Psoas muscle (tissue), 8 donors: Measurements from ENCODE around the gene SEC14L6. TPM values are rescaled to one million over a fixed set of nuclear protein-coding genes. Genes with fewer than 3 reads are reported as not detected.
"Not testable (repeated sequence)": the region's sequence is repeated elsewhere in the genome, so short reads cannot be mapped to it uniquely, and the experiment has no call there.

Source experiments
- ATAC-seq, 4 donors: fragments of 200-7000 bp; cut with Tn5 transposase; one replicate each; pipeline ENCODE4 v1.9.1; 2020; ENCODE audit warnings: moderate library complexity in 3 of 4, mild to moderate bottlenecking in 2 of 4
- DNase-seq, 2 donors: peaks; one replicate each; pipeline ENCODE4 v3.0.0-alpha.2; 2020
- H3K27ac ChIP-seq: fragments of 200-600 bp; one replicate; pipeline ENCODE4 v1.8.0; 2022
- H3K27me3 ChIP-seq, 3 donors: fragments of 200-600 bp in 1 of 3; one replicate each; pipeline versions ENCODE4 v1.6.1 to v1.8.0; 2013 to 2022; ENCODE audit warnings: low read length in 2 of 3, mild to moderate bottlenecking in 2 of 3, moderate library complexity in 1 of 3; ENCODE audit not compliant: insufficient read depth in 3 of 3
- H3K36me3 ChIP-seq, 2 donors: fragments of 200-600 bp in 1 of 2; one replicate each; pipeline versions ENCODE4 v1.6.1 to v1.8.0; 2013 to 2022; ENCODE audit warnings: low read depth in 1 of 2, mild to moderate bottlenecking in 1 of 2, moderate library complexity in 1 of 2; ENCODE audit not compliant: insufficient read depth in 1 of 2
- H3K4me1 ChIP-seq: fragments of 200-600 bp; one replicate; pipeline ENCODE4 v1.8.0; 2022
- H3K4me3 ChIP-seq: fragments of 200-600 bp; one replicate; pipeline ENCODE4 v1.8.0; 2022; ENCODE audit warnings: mild to moderate bottlenecking
- H3K9me3 ChIP-seq: fragments of 200-600 bp; one replicate; pipeline ENCODE4 v1.8.0; 2022
- WGBS, 3 donors: extraction: QIAGEN DNeasy Blood & Tissue Kit; methylation state at CpG; one replicate each; pipeline versions ENCODE4 v1.1.6 to v1.1.7; 2013; 5-methylcytosine and 5-hydroxymethylcytosine counted together
- intact Hi-C, 2 donors: fragments of 100-400 bp; cut with DNase I; formaldehyde crosslinking; loops; one replicate each; pipeline versions ENCODE4 v1.11.0 to v1.14.2; 2022
- polyA plus RNA-seq, 3 donors: library from polyadenylated mRNA; stranded (reverse); fragments of 200-250 nt; gene quantifications; one replicate each; pipeline ENCODE4 v1.2.3, GENCODE V29; 2013
- total RNA-seq, 4 donors: library from RNA; stranded (reverse); fragmentation: NEBNext Ultra II Directional in 2 of 4; extraction: Animal tissue kit (Norgen Biotek cat#: 25700) in 2 of 4; gene quantifications; one replicate each; pipeline versions ENCODE4 v1.2.1 to v1.2.4, GENCODE V29; 2021 to 2023
- TF ChIP-seq, protein P1 (sequence below): fragments of 200-600 bp; IDR thresholded peaks from one replicate; pipeline ENCODE4 v1.8.0; 2022; ENCODE audit warnings: antibody characterized with exemption
- donor health status: healthy with polysubstance abuse.
- donor health status: DM: no; HTN: no; CAD: no; lungs with moderate emphysema.
- donor health status: Bipolar disorder and iron deficiency.
- donor health status: healthy.
- donor health status: DM: yes; HTN: yes; CAD: no.
- donor health status: DM: no; HTN: no; CAD: no.
- donor health status: DM: no; HTN: no; CAD: no.
- donor health status: DM: yes; HTN: yes; CAD: no.

The SEC14L6 gene
- total and polyA plus RNA-seq, 7 donors, result not detected

DNA sequence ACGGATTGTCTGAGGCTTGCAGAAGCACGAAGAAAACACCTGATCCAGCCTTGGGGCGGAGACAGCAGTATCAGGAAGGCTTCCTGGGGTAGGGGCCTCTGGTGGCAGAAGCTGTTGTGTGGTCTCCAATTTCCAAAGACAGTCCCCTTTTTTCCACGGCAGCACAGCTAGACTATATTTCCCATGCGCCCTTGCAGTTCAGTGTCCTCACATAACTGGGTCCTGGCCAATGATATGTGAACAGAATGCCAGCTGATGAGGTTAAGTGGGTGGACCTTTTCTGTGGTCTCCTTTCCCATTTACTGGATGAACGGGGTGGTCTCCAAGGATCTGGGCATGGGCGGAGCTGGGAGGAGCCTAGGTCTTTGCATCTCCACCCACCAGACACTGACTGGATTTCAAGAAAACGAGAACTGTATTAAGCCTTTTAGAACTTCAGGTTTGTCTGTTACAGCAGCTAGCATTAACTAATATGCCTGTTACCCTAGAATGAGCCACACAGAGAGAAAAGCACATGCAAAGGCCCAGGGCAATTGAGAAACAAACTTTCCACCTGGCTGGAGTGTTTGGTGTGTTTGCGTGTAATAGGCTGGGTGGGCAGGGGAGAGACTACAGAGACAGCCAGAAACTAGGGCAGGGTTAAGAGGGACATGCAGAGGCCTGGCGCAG lies 21.7 kb upstream of the SEC14L6 start:
- H3K9me3 ChIP-seq, result no peaks in the 10 kb centered on the region
- H3K4me3 ChIP-seq, result no peak overlapping the region
- no peaks in the 10 kb centered on the region for H3K27me3 ChIP-seq
- ATAC-seq (no peak), DNase-seq (no peak)
- H3K27ac ChIP-seq, result no peak overlapping the region
- WGBS, 3 donors, result 70 to 71% (median 70%) methylated on average over 10 of the region's 10 CpGs
- TF ChIP-seq, protein P1, sequence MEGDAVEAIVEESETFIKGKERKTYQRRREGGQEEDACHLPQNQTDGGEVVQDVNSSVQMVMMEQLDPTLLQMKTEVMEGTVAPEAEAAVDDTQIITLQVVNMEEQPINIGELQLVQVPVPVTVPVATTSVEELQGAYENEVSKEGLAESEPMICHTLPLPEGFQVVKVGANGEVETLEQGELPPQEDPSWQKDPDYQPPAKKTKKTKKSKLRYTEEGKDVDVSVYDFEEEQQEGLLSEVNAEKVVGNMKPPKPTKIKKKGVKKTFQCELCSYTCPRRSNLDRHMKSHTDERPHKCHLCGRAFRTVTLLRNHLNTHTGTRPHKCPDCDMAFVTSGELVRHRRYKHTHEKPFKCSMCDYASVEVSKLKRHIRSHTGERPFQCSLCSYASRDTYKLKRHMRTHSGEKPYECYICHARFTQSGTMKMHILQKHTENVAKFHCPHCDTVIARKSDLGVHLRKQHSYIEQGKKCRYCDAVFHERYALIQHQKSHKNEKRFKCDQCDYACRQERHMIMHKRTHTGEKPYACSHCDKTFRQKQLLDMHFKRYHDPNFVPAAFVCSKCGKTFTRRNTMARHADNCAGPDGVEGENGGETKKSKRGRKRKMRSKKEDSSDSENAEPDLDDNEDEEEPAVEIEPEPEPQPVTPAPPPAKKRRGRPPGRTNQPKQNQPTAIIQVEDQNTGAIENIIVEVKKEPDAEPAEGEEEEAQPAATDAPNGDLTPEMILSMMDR, result no peak
- no peaks in the 10 kb centered on the region for H3K36me3 ChIP-seq
- intact Hi-C loops, result no loop called here
- peaks cover 3% of the 10 kb centered on the region for H3K4me1 ChIP-seq

- DNase-seq, H3K4me3 ChIP-seq, ATAC-seq, H3K9me3 ChIP-seq, intact Hi-C loops, H3K27me3 ChIP-seq, H3K36me3 ChIP-seq, H3K27ac ChIP-seq, H3K4me1 ChIP-seq: not testable (repeated sequence)
- WGBS, 3 donors, result 89 to 92% (median 90%) methylated on average over 6 of the region's 6 CpGs
These were observed 20.7 kb upstream of the SEC14L6 start for GRCh38 chr22:30567277-30567676.

DNA sequence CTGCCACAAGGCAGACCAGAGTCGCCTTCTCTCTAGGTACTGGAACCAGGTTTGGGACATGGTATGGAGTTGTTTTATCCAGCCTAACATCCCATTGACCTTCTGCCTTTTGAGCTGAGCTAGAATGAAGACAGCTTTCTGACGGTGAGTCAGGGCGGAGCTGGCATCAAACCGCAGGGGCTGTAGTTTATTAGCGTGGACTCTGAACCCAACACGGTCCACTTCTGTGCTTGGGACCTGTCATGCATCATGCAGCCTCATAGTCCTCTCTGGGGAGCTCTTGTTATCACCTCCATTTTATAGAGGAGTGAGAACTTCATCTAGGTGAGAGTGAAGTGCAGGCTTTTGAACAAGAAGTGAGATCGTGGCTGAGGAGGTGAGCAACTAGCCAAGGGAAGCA lies 19.6 kb upstream of the SEC14L6 start:
- Histone ChIP-seq H3K36me3 (no peaks in the 10 kb centered on the region), H3K9me3 (no peaks in the 10 kb centered on the region), H3K27ac (no peak overlapping the region), H3K4me3 (no peak overlapping the region), H3K4me1 (no peaks in the 10 kb centered on the region), H3K27me3 (no peaks in the 10 kb centered on the region)
- DNase-seq (no peak), ATAC-seq (no peak)
- TF ChIP-seq, protein P1, result no peak
- intact Hi-C loops, result no loop called here
- WGBS, 3 donors, result 65 to 73% (median 68%) methylated on average over 7 of the region's 7 CpGs

DNA sequence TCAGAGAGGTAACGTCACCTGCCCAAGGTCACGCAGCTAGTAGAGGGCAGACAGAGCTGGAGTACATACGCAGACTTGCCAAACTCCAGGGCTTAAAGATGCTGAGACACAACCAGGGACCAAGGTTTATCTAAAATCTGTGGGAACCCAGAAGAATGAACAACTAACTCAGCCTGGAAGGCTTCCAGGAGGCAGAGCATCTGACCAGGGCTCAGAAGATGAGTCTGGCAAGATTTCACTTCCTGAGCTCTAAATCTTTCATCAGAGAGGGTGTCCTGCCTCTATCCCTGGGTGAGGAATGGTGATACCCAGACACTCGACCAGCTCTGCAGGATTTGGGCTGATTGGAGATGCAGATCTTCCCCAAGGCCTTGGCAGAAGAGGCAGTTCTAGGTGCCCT lies 18.8 kb upstream of the SEC14L6 start:
- intact Hi-C loops, result no loop called here
- H3K9me3 ChIP-seq, result no peaks in the 10 kb centered on the region
- WGBS, 3 donors, result 70 to 90% (median 72%) methylated on average over 4 of the region's 4 CpGs
- ATAC-seq, result no peak
- no peak for DNase-seq
- H3K27ac ChIP-seq, result no peak overlapping the region
- TF ChIP-seq, protein P1, result no peak
- H3K4me3 ChIP-seq, result no peak overlapping the region
- H3K36me3 ChIP-seq, result no peaks in the 10 kb centered on the region
- H3K27me3 ChIP-seq, result no peaks in the 10 kb centered on the region
- no peaks in the 10 kb centered on the region for H3K4me1 ChIP-seq

DNA sequence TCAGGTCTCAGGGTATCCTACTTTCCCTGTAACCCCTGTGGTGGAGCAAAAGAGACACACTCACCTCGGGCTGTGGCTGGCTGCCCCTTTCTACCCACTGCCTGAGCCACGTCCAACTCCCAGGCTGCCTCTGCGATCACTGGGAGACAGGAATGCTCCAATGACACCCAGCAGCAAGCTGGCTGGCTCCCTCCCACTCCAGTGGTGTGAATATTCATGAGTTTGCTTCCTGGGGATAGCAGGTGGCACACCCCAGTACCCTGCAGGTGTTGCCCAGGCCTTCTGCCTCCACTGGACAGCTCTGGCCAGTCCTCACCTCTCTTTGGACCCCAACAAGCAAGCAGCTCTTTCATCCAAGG lies 18.2 kb upstream of the SEC14L6 start:
- Histone ChIP-seq H3K36me3 (no peaks in the 10 kb centered on the region), H3K9me3 (no peaks in the 10 kb centered on the region), H3K4me3 (no peak overlapping the region), H3K27me3 (no peaks in the 10 kb centered on the region), H3K4me1 (no peaks in the 10 kb centered on the region), H3K27ac (no peak overlapping the region)
- TF ChIP-seq, protein P1, result no peak
- DNase-seq (no peak), ATAC-seq (no peak)
- WGBS, 3 donors, result 39 to 54% (median 50%) methylated on average over 3 of the region's 3 CpGs
- intact Hi-C loops, result no loop called here
